HFF-Myc (cell line): ENCODE measurements around the gene SUCNR1.
"Not testable (repeated sequence)": the region's sequence is repeated elsewhere in the genome, so short reads cannot be mapped to it uniquely, and the experiment has no call there.

Experiments
- DNase-seq: peaks from one replicate; pipeline ENCODE4 v3.0.0-alpha.2; 2011; ENCODE audit warnings: low read depth; ENCODE audit errors: extremely low read depth
- H3K4me3 ChIP-seq: replicated peaks from 2 replicates; pipeline ENCODE4 v1.5.1; 2011; ENCODE audit warnings: low read depth, mild to moderate bottlenecking, control low read depth, low read length
- TF ChIP-seq, protein P1 (sequence below): IDR thresholded peaks from 2 replicates; pipeline ENCODE4 v1.5.1; 2012; ENCODE audit warnings: mild to moderate bottlenecking, low read depth, low read length, control low read depth; ENCODE audit errors: missing control alignments

The SUCNR1 gene

DNA sequence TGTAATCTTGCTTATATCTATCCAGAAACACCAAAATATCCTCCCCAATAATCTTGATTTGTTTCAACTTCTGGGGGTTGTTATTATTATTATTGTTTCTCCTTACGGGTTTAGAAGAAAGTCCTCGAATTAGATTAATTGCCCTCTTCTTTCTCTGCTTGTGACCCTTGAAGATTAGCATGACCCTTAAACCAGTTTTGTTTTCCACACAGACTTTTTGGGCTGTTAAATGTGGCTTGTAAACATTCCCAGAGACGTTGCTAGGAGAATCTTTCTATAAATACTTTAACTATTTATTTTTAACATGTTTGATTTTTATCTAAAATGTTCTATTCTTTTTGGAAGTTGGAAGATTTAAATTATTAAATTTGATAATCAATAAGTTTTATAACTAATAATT, 4.3 kb upstream of the SUCNR1 start:
- no peak for DNase-seq
- TF ChIP-seq, protein P1, sequence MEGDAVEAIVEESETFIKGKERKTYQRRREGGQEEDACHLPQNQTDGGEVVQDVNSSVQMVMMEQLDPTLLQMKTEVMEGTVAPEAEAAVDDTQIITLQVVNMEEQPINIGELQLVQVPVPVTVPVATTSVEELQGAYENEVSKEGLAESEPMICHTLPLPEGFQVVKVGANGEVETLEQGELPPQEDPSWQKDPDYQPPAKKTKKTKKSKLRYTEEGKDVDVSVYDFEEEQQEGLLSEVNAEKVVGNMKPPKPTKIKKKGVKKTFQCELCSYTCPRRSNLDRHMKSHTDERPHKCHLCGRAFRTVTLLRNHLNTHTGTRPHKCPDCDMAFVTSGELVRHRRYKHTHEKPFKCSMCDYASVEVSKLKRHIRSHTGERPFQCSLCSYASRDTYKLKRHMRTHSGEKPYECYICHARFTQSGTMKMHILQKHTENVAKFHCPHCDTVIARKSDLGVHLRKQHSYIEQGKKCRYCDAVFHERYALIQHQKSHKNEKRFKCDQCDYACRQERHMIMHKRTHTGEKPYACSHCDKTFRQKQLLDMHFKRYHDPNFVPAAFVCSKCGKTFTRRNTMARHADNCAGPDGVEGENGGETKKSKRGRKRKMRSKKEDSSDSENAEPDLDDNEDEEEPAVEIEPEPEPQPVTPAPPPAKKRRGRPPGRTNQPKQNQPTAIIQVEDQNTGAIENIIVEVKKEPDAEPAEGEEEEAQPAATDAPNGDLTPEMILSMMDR = no peak
- no peak overlapping the region for H3K4me3 ChIP-seq

DNA sequence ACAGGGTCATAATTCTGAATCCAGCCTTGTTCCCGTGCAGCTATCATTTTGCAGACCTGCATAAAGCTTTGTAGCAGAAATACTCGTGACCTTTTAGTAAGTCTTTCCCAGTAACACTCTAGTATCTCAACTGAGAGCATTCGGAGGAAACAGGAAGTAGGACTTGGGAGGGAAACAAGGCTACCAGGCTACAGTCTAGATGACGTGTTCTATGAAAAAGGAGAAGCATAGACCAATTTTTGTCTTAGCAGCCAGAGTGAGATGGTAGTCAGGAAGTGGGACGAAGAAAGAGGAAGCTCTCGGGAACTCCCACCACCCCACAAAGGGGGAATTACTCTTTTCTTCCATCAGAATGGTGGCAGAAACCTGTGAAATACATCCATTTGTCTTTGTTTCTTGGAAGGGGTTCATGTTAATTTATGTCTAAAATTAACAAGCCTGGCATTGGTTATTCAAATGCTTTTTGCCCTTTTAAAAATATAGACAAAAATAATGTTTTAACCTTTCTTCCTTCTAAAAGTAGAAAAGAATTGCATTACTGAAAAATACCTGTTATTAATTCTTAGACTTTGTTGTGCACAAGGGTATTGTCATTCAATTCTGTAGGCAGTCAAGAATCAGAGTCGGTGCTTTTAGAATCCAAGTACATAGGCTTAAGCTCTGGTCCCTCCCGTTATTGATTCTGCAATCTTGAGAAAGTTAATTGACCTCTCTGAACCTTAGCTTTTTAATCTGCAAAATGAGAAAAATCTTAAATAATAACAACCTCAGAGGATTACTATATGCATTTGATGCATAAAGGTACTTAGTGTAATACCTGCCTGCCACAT, 1.6 kb upstream of the SUCNR1 start:
- TF ChIP-seq, protein P1 = no peak
- no peak for DNase-seq
- no peak overlapping the region for H3K4me3 ChIP-seq

DNA sequence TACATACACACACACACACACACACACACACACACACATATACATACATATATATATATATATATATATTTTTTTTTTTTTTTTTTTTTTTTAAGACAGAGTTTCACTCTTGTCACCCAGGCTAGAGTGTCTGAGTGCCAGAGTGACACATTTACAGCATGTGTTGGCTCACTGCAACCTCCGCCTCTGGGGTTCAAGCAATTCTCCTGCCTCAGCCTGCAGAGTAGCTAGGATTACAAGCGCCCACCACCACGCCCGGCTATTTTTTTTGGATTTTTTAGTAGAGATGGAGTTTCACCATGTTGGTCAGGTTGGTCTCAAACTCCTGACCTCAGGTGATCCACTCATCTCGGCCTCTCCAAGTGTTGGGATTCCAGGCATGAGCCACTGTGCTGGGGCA, 636 bp downstream of the SUCNR1 start:
- not testable (repeated sequence) for DNase-seq, H3K4me3 ChIP-seq

DNA sequence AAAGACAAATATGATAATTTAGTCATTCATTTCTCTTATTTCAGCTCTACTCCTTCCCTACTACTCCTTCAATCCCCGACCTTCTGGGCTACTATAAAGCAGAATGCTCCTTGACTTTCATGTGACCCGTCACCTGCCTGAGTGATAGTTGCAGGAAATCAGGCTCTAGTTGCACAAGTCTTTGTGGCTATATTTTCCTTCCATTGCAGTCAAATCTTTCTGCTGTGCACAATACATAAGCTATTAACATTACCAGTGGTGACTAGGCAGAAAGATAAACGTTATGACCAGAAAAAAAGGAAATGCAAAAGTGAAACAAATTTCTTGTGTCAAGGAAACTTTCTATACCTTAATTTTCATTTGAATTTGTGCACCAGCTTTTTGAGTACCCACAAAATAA, 2.3 kb downstream of the SUCNR1 start:
- no peak for DNase-seq
- TF ChIP-seq, protein P1 = no peak
- no peak overlapping the region for H3K4me3 ChIP-seq

DNA sequence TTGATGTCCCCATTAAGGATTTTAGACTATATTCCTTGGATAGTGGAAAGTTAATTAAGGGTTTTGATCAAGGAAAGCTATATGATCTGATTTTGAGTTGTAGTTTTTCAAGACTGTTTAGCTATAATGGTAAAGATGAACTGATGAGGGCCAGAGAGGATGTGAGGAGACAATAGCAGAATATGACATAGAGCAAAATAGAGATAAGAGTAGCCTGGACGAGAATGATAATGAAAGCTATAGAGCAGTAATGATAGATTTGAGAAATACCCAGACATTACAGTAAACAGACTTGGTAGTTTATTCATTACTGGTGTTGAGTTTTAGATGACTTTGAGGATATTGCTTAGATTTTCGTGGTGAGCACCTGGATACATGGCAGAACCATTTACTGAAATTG, 3.8 kb downstream of the SUCNR1 start:
- TF ChIP-seq, protein P1 = no peak
- DNase-seq = no peak
- no peak overlapping the region for H3K4me3 ChIP-seq

DNA sequence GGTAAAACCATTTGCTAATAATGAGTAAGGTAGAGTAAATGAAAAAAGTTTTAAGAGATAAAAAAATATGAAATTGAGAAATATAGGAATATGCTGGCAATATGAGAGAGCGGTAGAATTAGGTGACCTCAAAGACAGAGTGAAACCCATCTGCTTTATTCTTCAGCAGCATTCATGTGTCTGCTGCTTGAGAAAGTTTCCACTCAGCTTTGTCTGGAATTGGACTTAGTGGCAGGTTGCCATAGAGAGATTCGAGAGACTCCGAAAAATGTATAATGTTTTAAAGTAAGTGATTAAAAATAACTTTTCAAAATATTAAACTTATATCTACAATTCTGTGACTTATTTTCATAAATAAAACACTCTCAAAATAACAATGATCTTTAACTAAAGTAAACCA, 5.0 kb downstream of the SUCNR1 start:
- H3K4me3 ChIP-seq = no peak overlapping the region
- no peak for DNase-seq
- TF ChIP-seq, protein P1 = no peak

DNA sequence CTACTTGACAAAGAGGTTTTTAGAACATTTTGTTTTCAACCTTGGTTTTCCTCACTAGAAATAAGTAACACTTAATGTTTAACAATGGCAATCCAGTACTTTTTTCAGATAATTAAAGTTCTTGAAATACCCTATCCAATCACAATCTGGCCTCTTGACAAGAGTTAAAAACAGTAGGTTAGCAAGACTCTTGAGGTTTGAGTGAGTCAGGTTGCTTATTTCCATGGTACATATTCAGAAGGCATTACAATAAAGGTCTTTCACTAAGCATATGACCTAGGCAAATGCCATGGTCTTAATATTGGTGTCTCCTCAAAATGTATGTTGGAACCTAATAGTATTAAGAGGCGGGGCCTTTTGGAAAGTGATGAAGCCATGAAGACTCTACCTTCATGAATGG, 5.6 kb downstream of the SUCNR1 start:
- no peak overlapping the region for H3K4me3 ChIP-seq
- TF ChIP-seq, protein P1 = no peak
- DNase-seq = no peak
